GM12801 (cell line): Measurements from ENCODE around the gene RAD51AP1.

Source experiments
- TF ChIP-seq, protein P1 (sequence below): IDR thresholded peaks from one replicate; pipeline ENCODE4 v1.5.1; 2011; ENCODE audit warnings: control low read depth; ENCODE audit not compliant: insufficient read length; ENCODE audit errors: extremely low read depth

Gene RAD51AP1

DNA sequence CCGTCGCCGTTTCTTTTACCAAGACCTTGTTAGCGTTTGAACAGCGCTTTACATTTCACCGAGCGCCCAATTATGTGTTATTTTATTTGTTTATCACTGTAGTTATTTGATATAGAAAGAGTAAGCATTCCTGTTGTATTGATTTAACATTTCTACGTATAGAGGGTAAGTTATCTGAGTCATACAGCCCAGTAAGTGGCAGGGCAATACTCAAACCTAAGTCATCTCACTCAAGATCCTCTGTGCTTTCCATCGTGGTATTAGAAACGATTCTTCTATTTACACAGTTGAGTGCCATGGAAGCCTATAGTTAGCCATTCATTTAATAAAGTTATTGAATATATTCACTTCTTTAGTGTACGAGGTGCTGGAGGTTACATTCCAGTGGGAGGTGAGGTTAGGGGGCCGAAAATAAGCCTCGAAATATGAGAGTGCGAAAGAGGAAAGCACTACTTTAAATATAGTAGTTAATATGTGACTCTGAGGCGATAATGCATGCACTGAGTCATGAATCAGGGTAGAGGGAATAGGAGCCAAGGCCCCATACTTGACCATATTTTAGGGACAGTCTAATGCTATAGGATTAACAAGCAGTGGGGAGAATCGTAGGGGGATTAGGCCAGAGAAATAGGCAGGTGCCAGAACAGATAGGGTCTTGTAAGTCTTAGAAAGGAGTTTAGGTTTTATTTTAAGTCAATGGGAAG, 629 bp downstream of the RAD51AP1 start:
- TF ChIP-seq, protein P1, sequence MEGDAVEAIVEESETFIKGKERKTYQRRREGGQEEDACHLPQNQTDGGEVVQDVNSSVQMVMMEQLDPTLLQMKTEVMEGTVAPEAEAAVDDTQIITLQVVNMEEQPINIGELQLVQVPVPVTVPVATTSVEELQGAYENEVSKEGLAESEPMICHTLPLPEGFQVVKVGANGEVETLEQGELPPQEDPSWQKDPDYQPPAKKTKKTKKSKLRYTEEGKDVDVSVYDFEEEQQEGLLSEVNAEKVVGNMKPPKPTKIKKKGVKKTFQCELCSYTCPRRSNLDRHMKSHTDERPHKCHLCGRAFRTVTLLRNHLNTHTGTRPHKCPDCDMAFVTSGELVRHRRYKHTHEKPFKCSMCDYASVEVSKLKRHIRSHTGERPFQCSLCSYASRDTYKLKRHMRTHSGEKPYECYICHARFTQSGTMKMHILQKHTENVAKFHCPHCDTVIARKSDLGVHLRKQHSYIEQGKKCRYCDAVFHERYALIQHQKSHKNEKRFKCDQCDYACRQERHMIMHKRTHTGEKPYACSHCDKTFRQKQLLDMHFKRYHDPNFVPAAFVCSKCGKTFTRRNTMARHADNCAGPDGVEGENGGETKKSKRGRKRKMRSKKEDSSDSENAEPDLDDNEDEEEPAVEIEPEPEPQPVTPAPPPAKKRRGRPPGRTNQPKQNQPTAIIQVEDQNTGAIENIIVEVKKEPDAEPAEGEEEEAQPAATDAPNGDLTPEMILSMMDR: no peak

DNA sequence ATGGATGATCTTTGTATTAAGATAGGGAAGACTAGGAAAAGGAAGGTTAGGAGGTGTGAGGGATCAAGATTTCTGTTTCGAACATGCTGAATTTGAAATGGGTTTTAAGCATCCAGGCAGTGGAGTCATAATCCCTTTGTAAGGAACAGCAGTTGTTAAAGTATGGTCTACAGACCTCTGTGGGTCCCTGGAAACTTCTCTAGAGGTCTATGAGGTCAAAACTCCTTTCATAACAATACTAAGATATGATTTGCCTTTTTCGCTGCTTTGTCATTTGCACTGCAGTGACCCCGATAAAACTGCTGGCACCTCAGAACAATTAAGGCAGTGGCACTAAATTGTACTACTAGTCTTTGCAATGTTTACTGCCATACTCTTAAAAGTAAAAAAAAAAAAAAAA, 1.5 kb downstream of the RAD51AP1 start:
- TF ChIP-seq, protein P1: no peak

DNA sequence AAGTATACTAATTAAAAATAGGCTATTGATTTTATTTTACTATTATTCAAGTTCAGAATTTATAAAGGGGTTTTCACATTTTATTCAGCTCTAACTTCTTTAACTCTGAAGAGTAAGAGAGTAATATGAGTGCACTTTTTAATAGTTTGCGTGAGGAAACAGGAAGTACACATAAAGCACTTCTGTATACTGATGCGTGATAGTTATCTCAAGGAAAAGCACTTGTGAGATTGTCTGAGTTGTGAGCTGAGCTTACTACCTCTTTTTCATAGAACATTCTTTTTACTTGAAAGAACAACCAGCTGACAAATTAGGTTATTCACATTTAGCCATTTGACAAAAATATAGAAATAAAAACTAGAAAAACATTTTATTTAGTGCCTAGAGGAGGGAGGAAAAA, 1.9 kb downstream of the RAD51AP1 start:
- TF ChIP-seq, protein P1: no peak

DNA sequence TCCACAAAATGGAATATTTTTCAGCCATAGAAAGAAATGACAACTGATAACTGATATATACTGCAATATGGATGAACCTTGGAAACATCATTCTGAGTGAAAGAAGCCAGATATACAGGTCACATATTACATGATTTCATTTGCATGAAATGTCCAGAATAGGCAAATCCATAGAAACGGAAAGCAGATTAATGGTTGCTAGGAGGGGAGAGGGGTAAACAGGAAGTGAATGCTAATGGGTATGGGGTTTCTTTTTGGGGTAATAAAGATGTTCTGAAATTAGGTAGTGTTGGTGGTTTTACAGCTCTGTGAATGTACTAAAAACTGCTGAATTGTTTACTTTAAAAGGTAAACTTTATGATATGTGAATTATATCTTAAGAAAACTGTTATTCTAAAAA, 6.5 kb downstream of the RAD51AP1 start:
- TF ChIP-seq, protein P1: no peak

DNA sequence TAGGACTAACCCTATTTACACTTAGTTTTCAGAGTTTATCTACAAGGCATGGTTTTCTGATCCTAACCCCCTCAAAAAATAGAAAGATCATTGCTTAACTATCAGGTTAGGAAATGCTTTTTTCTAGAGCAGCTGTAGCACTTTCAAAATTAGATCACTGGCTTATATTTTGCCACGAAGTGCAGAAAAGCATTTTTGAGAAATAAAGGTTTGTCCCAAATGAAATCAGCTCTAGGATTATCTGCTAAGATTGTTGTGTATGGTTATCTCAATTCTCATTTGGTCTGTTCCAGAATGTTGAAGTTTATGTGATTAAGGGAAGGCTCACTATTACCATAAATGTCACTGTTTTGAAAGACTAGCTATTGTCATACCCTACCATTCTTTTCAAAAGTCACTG, 13.5 kb downstream of the RAD51AP1 start:
- TF ChIP-seq, protein P1: no peak

DNA sequence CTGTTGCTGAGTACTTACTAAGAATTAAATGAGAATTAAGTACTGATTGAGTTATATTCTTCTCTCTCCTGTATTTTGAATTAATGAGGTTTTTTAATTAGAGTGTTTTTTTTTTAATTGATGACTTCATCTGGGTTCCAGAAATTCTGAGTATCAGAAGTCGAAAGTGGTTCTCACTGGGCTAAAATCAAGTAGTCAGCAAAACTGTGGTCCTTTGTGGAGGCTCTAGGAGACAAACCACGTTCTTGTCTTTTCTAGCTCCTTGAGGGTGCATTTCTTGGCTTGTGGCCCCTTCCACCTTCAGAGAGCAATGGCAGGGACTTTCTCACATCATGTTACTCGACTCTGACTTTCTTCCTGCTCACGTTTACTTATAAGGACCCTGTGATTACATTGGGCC, 15.3 kb downstream of the RAD51AP1 start:
- TF ChIP-seq, protein P1: no peak

DNA sequence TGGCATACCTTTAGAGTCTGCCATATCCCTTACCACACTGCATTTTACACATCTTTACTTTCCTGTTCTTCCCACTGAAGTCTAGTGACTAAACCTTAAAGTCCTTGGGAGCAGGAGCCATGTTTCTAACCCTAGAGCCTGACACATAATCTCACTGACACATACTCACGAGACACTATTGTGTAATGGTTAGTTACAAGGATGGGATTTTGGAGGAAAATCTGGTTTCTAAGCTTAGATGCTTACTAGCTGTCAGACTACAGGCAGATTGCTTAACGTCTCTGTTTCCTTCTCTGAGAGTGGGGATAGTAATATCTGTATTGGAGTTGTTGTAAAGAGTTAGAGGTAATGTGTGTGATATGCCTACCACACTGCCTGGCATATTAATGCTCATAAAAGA, 17.1 kb downstream of the RAD51AP1 start:
- TF ChIP-seq, protein P1: no peak
